Skeletal muscle satellite cell (primary cell): ENCODE results near the gene CORO6. TPM values are rescaled to one million over a fixed set of nuclear protein-coding genes. Genes with fewer than 3 reads are reported as not detected.

Source experiments
- small RNA-seq: library from RNA; depleted of rRNA; stranded (forward); fragments of <200 nt; gene quantifications from one replicate; pipeline ENCODE3, GENCODE V24; 2012

The CORO6 gene

Small RNAs within 50 kb of the gene (small RNA-seq; reads per million reads assigned to genes)
- gene RNU6-920P = not detected
